Transverse colon (tissue), 4 donors: ENCODE results near the gene ARAP1. TPM values are rescaled to one million over a fixed set of nuclear protein-coding genes. Genes with fewer than 3 reads are reported as not detected.
A peak's percentile ranks its signal among the peaks of the same experiment; 100 is the strongest.

Experiments used
- DNase-seq: peaks from one replicate; pipeline ENCODE4 v3.0.0-alpha.2; 2019
- H3K27ac ChIP-seq, 4 donors: fragments of 200-600 bp; sonication (generic); 2 replicates each; pipeline ENCODE4 v1.5.1; 2016 to 2018; ENCODE audit warnings: inconsistent platforms in 4 of 4
- H3K27me3 ChIP-seq: fragments of 200-600 bp; sonication (generic); 2 replicates; pipeline ENCODE4 v1.5.1; 2017; ENCODE audit warnings: inconsistent platforms
- H3K36me3 ChIP-seq, 4 donors: fragments of 200-600 bp; sonication (generic); 2 replicates each; pipeline ENCODE4 v1.5.1; 2017 to 2019; ENCODE audit warnings: inconsistent platforms in 4 of 4
- H3K4me1 ChIP-seq, 4 donors: fragments of 200-600 bp; sonication (generic); 2 replicates each; pipeline ENCODE4 v1.5.1; 2017 to 2020; ENCODE audit warnings: inconsistent platforms in 4 of 4
- H3K4me3 ChIP-seq, 4 donors: fragments of 200-600 bp; sonication (generic); 1 replicate in 1 of 4; 2 replicates in 3 of 4; pipeline versions ENCODE4 v1.5.1 to v1.6.1; 2017 to 2019; ENCODE audit warnings: inconsistent platforms in 4 of 4
- H3K9me3 ChIP-seq, 2 donors: fragments of 200-600 bp; sonication (generic); 2 replicates each; pipeline ENCODE4 v1.5.1; 2017 to 2019; ENCODE audit warnings: inconsistent platforms in 2 of 2
- CTCF ChIP-seq, 5 experiments: fragments of 200-600 bp in 3 of 5; fragments of 450-650 bp in 2 of 5; sonication (generic) in 3 of 5; IDR thresholded peaks; 1 replicate in 2 of 5; 2 replicates in 3 of 5; pipeline ENCODE4 v1.5.1; 2016 to 2017; ENCODE audit warnings: antibody characterized with exemption in 5 of 5, inconsistent platforms in 3 of 5, mild to moderate bottlenecking in 2 of 5, moderate library complexity in 1 of 5
- EP300 ChIP-seq: sonication (generic); formaldehyde crosslinking; IDR thresholded peaks from one replicate; pipeline ENCODE4 v1.6.1; 2017; ENCODE audit warnings: antibody characterized with exemption, low read depth
- POLR2A ChIP-seq: fragments of 450-650 bp; IDR thresholded peaks from one replicate; pipeline ENCODE4 v1.6.1; 2016; ENCODE audit warnings: antibody characterized with exemption, mild to moderate bottlenecking, moderate library complexity
- POLR2AphosphoS5 ChIP-seq, 3 donors: sonication (generic); formaldehyde crosslinking; IDR thresholded peaks; one replicate each; pipeline ENCODE4 v1.6.1; 2016; ENCODE audit warnings: antibody characterized with exemption in 3 of 3
- WGBS, 2 donors: methylation state at CpG; one replicate each; pipeline ENCODE4 v1.1.5; 2018; ENCODE audit warnings: low coverage in 1 of 2; 5-methylcytosine and 5-hydroxymethylcytosine counted together
- in situ Hi-C, 4 donors: fragments of 200-750 bp; cut with MboI; loops; one replicate each; pipeline versions ENCODE4 v1.15.0 to v1.15.1; 2017; ENCODE audit warnings: low sequenced_read_pairs in 3 of 4, low pct_ligation_motif_present in 1 of 4, low pct_unique_long_range_greater_than_20kb in 1 of 4
- intact Hi-C: fragments of 100-400 bp; cut with DNase I; formaldehyde crosslinking; loops from one replicate; pipeline ENCODE4 v1.15.1; 2023; ENCODE audit warnings: low total_unique reads
- total RNA-seq, 4 donors: library from RNA; depleted of rRNA; stranded (reverse); fragments of >200 nt; gene quantifications; one replicate each; pipeline ENCODE4 v1.1.0, GENCODE V29; 2016

ARAP1 gene
- total RNA-seq, 4 donors from 2014 or later = 99.4 to 233 (median 108) TPM

DNA sequence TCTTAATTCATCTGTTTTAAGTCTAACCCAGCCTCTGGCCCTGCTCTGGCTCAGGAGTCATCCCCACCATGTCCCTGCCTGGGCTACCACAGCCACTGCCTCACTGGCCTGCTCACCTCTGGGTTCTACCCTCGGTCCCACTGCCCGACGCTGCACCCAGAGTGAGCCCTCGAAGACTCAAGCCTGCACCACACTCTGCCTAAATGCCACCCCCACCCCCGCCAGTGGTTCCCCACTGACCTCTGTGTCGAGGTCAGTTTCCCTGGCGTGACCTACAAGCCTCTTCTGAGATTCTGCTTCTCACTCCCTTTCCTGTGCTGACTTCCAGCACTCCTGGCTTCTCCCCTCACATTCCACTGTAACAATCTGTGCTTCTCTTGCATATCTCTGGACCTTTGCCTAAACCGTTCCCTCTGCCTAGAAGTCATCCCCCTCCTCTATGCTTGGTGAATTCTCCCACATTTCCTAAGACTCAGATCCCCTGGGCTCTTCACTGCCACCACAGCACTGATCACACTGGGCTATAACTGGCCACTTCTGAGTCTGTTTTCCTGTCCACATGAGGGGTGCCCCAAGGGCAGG, 65.5 kb downstream of the ARAP1 start:
- intact Hi-C loops = no loop called here
- no peaks in the 10 kb centered on the region for H3K27me3 ChIP-seq
- no peak for TF ChIP-seq POLR2AphosphoS5 (IDR thresholded peaks at IDR 0.05)
- no peak for TF ChIP-seq CTCF (IDR thresholded peaks at IDR 0.05)
- no peak for TF ChIP-seq EP300
- no peak for TF ChIP-seq POLR2A
- peaks cover 0 to 7% (median 2%) of the 10 kb centered on the region in 4 donors for H3K36me3 ChIP-seq
- H3K27ac ChIP-seq = peak overlapping the region; percentile 53 to 63 (median 56)
- no peaks in the 10 kb centered on the region for H3K9me3 ChIP-seq
- no peak overlapping the region for H3K4me3 ChIP-seq
- peaks cover 0 to 5% (median 0%) of the 10 kb centered on the region in 4 donors for H3K4me1 ChIP-seq
- in situ Hi-C loops = no loop called here
- WGBS, 2 donors = 65 to 87% methylated on average over 2 to 8 of the region's 8 CpGs
- no peak for DNase-seq

GRCh38 chr11:72685560-72686480, 66.4 kb downstream of the ARAP1 start:
- peak overlapping the region; percentile 53 to 63 (median 56) for H3K27ac ChIP-seq
- no peak overlapping the region for H3K4me3 ChIP-seq
- H3K27me3 ChIP-seq = peaks cover under 1% of the 10 kb centered on the region
- in situ Hi-C loops = no loop called here
- intact Hi-C loops = no loop called here
- peaks cover 0 to 4% (median 2%) of the 10 kb centered on the region in 4 donors for H3K36me3 ChIP-seq
- peak in 2 of 3 donors; percentile 18 to 53 for TF ChIP-seq POLR2AphosphoS5 (IDR thresholded peaks at IDR 0.05)
- no peak for TF ChIP-seq CTCF (IDR thresholded peaks at IDR 0.05)
- DNase-seq = peak; percentile 35
- 69 to 76% methylated on average over 2 to 24 of the region's 24 CpGs for WGBS, 2 donors
- H3K9me3 ChIP-seq = no peaks in the 10 kb centered on the region
- H3K4me1 ChIP-seq = peaks cover 0 to 5% (median 0%) of the 10 kb centered on the region in 4 donors

- Histone ChIP-seq H3K4me3 (no peak overlapping the region), H3K4me1 (peaks cover 0 to 5% (median 0%) of the 10 kb centered on the region in 4 donors), H3K27ac (peak overlapping the region in 2 of 4 donors; percentile 19 to 43), H3K36me3 (peaks cover 0 to 4% (median 2%) of the 10 kb centered on the region in 4 donors), H3K9me3 (no peaks in the 10 kb centered on the region), H3K27me3 (peaks cover 13% of the 10 kb centered on the region)
- intact Hi-C loops = loop anchor here (5.0 kb wide), 2 partner anchors 97 to 197 kb away; no protein-coding TSS in a partner anchor
- 75% methylated on average over 7 of the region's 9 CpGs; no CpG with 5 or more reads in 1 of the 2 donors for WGBS, 2 donors
- TF ChIP-seq CTCF (IDR thresholded peaks at IDR 0.05) = peak; percentile 34 to 53 (median 41)
- TF ChIP-seq EP300 = no peak
- peak; percentile 58 for DNase-seq
- in situ Hi-C loops = no loop called here
Observed at GRCh38 chr11:72684236-72684912, 67.8 kb downstream of the ARAP1 start.

DNA sequence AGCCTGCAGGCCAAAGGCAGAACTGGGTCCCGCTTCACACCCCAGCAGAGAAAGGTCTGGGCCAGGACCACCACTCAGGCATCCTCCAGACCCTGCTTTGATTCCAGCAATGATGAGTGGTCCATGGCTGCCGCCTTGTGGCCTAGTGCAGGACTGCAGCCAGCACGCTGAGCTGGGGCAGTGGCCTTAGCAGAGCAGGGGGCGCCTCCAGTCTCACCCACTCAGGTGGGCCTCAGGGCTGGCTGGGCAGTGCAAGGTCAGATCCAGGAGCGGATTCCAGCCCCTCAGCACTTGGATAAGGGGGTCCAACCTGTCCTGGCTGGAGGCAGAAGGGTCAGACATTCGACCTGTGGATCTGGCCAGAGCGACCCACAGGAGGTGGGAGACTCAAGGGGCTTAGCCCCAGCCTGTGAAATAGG, 68.4 kb downstream of the ARAP1 start:
- Histone ChIP-seq H3K9me3 (no peaks in the 10 kb centered on the region), H3K27ac (peak overlapping the region in 1 of 4 donors; percentile 8), H3K4me1 (peaks cover 0 to 5% (median 0%) of the 10 kb centered on the region in 4 donors), H3K36me3 (peaks cover 0 to 3% (median 0%) of the 10 kb centered on the region in 4 donors), H3K4me3 (no peak overlapping the region), H3K27me3 (peaks cover 19% of the 10 kb centered on the region)
- 64% methylated on average over 7 of the region's 7 CpGs; no CpG with 5 or more reads in 1 of the 2 donors for WGBS, 2 donors
- intact Hi-C loops (loop anchor here (5.0 kb wide), 2 partner anchors 96 to 196 kb away; no protein-coding TSS in a partner anchor), in situ Hi-C loops (no loop called here)
- peak; percentile 60 for DNase-seq
- TF ChIP-seq CTCF (IDR thresholded peaks at IDR 0.05) = peak; percentile 90 to 96 (median 92)
- no peak for TF ChIP-seq POLR2A
